Neural progenitor cell (in vitro differentiated cells): ENCODE data around the gene MCL1. TPM values are rescaled to one million over a fixed set of nuclear protein-coding genes. Genes with fewer than 3 reads are reported as not detected.

Experiments
- DNase-seq: peaks from one replicate; pipeline ENCODE4 v3.0.0-alpha.2; 2016; ENCODE audit warnings: low spot score
- H2AFZ ChIP-seq: fragments of 200-600 bp; sonication (generic); replicated peaks from 2 replicates; pipeline ENCODE4 v1.6.1; 2016; ENCODE audit warnings: antibody characterized with exemption
- H3F3A ChIP-seq: fragments of 200-600 bp; sonication (generic); 2 replicates; pipeline ENCODE4 v1.6.1; 2016; ENCODE audit warnings: antibody characterized with exemption, low read depth
- H3K27ac ChIP-seq: fragments of 200-600 bp; sonication (generic); 2 replicates; pipeline ENCODE4 v1.5.1; 2016; ENCODE audit warnings: mild to moderate bottlenecking
- H3K27me3 ChIP-seq: fragments of 200-600 bp; sonication (generic); 2 replicates; pipeline ENCODE4 v1.6.1; 2016; ENCODE audit warnings: mild to moderate bottlenecking, moderate library complexity
- H3K36me3 ChIP-seq: fragments of 200-600 bp; sonication (generic); 2 replicates; pipeline ENCODE4 v1.5.1; 2016
- H3K4me1 ChIP-seq: fragments of 200-600 bp; sonication (generic); 2 replicates; pipeline ENCODE4 v1.6.1; 2016; ENCODE audit warnings: mixed run types
- H3K4me2 ChIP-seq: fragments of 200-600 bp; sonication (generic); 2 replicates; pipeline ENCODE4 v1.6.1; 2016
- H3K4me3 ChIP-seq: fragments of 200-600 bp; sonication (generic); 2 replicates; pipeline ENCODE4 v1.5.1; 2016
- H3K79me2 ChIP-seq: fragments of 200-600 bp; sonication (generic); 2 replicates; pipeline ENCODE4 v1.6.1; 2016; ENCODE audit warnings: low read depth
- H3K9ac ChIP-seq: fragments of 200-600 bp; sonication (generic); 2 replicates; pipeline ENCODE4 v1.6.1; 2016
- H3K9me3 ChIP-seq: fragments of 200-600 bp; sonication (generic); 2 replicates; pipeline ENCODE4 v1.5.1; 2016; ENCODE audit warnings: low read depth
- H4K20me1 ChIP-seq: fragments of 200-600 bp; sonication (generic); 2 replicates; pipeline ENCODE4 v1.6.1; 2016; ENCODE audit warnings: low read depth
- H3K27ac Mint-ChIP-seq: 3 replicates; pipeline ENCODE4 v1.8.0; 2021; ENCODE audit warnings: mixed read lengths
- H3K27me3 Mint-ChIP-seq: 2 replicates; pipeline ENCODE4 v1.8.0; 2022; ENCODE audit warnings: low read depth, mild to moderate bottlenecking, inconsistent platforms, moderate library complexity, mixed read lengths; ENCODE audit not compliant: insufficient read depth
- H3K36me3 Mint-ChIP-seq: 3 replicates; pipeline ENCODE4 v1.8.0; 2021; ENCODE audit warnings: mixed read lengths
- H3K4me1 Mint-ChIP-seq: 3 replicates; pipeline ENCODE4 v1.8.0; 2021; ENCODE audit warnings: mixed read lengths
- H3K4me3 Mint-ChIP-seq: 3 replicates; pipeline ENCODE4 v1.8.0; 2021; ENCODE audit warnings: mild to moderate bottlenecking, moderate library complexity, mixed read lengths
- H3K9me3 Mint-ChIP-seq: 3 replicates; pipeline ENCODE4 v1.8.0; 2020; ENCODE audit warnings: mixed read lengths
- EZH2 ChIP-seq: fragments of 200-600 bp; sonication (generic); IDR thresholded peaks from 2 replicates; pipeline ENCODE4 v1.6.1; 2017; ENCODE audit warnings: antibody characterized with exemption, mild to moderate bottlenecking, moderate library complexity
- EZH2phosphoT487 ChIP-seq: fragments of 200-600 bp; sonication (generic); IDR thresholded peaks from 2 replicates; pipeline ENCODE4 v1.6.1; 2017; ENCODE audit warnings: antibody characterized with exemption
- total RNA-seq: library from RNA; depleted of rRNA; stranded (reverse); fragments of >200 nt; gene quantifications from 2 replicates; pipeline ENCODE4 v1.2.3, GENCODE V29; 2015; ENCODE audit warnings: low replicate concordance
- TF ChIP-seq, protein P1 (sequence below): fragments of 200-600 bp; sonication (generic); IDR thresholded peaks from 2 replicates; pipeline ENCODE4 v1.5.1; 2017; ENCODE audit warnings: antibody characterized with exemption, mild to moderate bottlenecking

Gene MCL1
- total RNA-seq, 1 donor from 2014 or later: 232 TPM

DNA sequence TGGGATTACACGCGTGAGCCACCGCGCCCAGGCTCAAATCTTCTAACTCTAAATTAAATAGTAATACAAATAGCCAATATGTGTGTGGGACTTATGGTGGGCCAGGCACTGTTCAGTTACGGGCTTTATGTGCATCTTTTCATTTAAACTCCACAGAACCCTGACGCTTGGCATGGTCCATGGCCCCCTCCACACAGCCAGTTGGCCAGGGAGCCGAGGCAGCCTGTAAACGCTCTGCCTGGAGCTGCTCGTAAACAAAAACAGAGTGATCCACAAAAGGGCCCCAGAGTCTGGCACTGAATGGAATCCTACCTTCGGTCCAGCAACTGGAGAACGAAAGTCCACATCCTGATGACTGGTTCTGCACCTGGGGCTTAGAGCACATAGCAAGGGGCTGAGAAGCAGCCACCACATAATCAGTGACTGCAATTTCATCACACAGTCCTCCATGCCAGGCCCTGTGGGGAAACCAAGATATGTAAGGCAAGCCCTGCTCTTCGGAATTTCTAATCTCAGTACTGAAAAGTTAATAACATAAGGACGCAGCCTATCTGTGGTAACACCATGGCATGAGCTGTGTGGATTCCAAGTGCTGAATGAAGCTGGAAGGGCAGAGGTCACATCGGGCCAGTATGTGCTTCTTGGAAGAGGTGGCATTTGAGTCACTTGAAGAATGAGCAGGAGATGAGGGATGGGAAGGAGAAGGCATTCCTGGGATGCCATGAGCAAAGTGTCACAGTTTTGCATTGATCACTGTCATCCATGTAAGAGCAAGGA lies 43.7 kb downstream of the MCL1 start:
- Histone ChIP-seq H4K20me1 (no peaks in the 10 kb centered on the region), H3K4me3 (no peak overlapping the region), H3K4me1 (peaks cover 4% of the 10 kb centered on the region), H3K27ac (no peak overlapping the region), H2AFZ (no peak overlapping the region), H3K9ac (no peak overlapping the region), H3K36me3 (no peaks in the 10 kb centered on the region), H3K79me2 (no peaks in the 10 kb centered on the region), H3K4me2 (no peak overlapping the region), H3K27me3 (no peaks in the 10 kb centered on the region), H3K9me3 (no peaks in the 10 kb centered on the region), H3F3A (peaks cover 8% of the 10 kb centered on the region)
- no peak overlapping the region for H3K27ac Mint-ChIP-seq
- H3K9me3 Mint-ChIP-seq: no peaks in the 10 kb centered on the region
- TF ChIP-seq EZH2phosphoT487: no peak
- no peak for TF ChIP-seq EZH2
- TF ChIP-seq, protein P1, sequence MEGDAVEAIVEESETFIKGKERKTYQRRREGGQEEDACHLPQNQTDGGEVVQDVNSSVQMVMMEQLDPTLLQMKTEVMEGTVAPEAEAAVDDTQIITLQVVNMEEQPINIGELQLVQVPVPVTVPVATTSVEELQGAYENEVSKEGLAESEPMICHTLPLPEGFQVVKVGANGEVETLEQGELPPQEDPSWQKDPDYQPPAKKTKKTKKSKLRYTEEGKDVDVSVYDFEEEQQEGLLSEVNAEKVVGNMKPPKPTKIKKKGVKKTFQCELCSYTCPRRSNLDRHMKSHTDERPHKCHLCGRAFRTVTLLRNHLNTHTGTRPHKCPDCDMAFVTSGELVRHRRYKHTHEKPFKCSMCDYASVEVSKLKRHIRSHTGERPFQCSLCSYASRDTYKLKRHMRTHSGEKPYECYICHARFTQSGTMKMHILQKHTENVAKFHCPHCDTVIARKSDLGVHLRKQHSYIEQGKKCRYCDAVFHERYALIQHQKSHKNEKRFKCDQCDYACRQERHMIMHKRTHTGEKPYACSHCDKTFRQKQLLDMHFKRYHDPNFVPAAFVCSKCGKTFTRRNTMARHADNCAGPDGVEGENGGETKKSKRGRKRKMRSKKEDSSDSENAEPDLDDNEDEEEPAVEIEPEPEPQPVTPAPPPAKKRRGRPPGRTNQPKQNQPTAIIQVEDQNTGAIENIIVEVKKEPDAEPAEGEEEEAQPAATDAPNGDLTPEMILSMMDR: no peak
- peak; percentile 11 for DNase-seq
- no peak overlapping the region for H3K4me3 Mint-ChIP-seq
- H3K36me3 Mint-ChIP-seq: no peaks in the 10 kb centered on the region
- peaks cover 19% of the 10 kb centered on the region for H3K4me1 Mint-ChIP-seq
- H3K27me3 Mint-ChIP-seq: peaks cover 4% of the 10 kb centered on the region

DNA sequence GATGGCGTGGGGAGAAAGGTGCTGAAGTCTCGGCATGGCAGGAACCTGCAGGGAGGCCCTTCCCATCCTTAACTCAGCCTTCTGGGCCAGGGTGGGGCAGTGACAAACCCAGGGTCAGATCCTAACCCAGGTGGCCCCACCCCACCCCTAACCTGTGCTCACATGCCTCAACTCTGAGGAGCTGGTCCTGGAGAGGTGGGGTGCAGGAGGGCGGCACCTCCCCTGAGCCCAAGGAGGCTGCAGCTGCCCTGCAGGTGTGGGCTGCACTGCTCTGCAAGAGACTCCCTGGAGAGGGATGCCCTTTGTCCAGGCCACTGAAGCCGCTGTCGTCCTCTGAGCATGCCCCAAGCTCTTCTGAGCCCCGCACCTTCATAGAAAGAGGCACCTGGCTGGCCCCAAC lies 45.4 kb downstream of the MCL1 start:
- Mint-ChIP-seq H3K27ac (no peak overlapping the region), H3K27me3 (peaks cover 4% of the 10 kb centered on the region), H3K4me1 (peaks cover 19% of the 10 kb centered on the region), H3K4me3 (no peak overlapping the region), H3K36me3 (no peaks in the 10 kb centered on the region), H3K9me3 (no peaks in the 10 kb centered on the region)
- Histone ChIP-seq H3K4me3 (no peak overlapping the region), H3K27ac (no peak overlapping the region), H3K79me2 (no peaks in the 10 kb centered on the region), H3K4me1 (peaks cover 4% of the 10 kb centered on the region), H2AFZ (no peak overlapping the region), H3K9me3 (no peaks in the 10 kb centered on the region), H3K9ac (no peak overlapping the region), H3F3A (peaks cover 8% of the 10 kb centered on the region), H3K27me3 (no peaks in the 10 kb centered on the region), H4K20me1 (no peaks in the 10 kb centered on the region), H3K36me3 (no peaks in the 10 kb centered on the region), H3K4me2 (no peak overlapping the region)
- no peak for TF ChIP-seq EZH2phosphoT487
- TF ChIP-seq EZH2: no peak
- TF ChIP-seq, protein P1: no peak
- no peak for DNase-seq

DNA sequence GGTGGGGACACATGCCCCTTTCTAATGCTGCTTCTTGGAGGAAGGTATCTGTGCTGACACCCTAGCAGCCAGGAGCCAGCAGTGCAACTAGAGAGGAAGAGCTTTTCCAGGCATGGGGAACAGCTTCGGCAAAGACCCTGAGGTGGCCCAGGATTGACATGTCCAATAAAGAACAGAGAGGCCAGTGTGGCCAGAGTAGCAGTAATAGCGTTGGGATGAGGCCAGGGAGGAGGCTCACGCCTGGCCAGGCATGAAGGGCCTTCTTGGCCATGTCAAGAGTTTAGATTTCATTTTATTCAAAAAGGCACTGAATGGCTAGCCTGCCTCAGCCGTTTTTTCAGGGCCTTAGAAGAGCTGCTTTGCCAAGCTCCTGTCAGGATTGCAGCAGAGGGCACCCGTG lies 46.5 kb downstream of the MCL1 start:
- H4K20me1 ChIP-seq: no peaks in the 10 kb centered on the region
- Mint-ChIP-seq H3K27me3 (peaks cover 4% of the 10 kb centered on the region), H3K36me3 (no peaks in the 10 kb centered on the region), H3K27ac (peak overlapping the region; percentile 8), H3K4me1 (peaks cover 11% of the 10 kb centered on the region), H3K9me3 (no peaks in the 10 kb centered on the region), H3K4me3 (no peak overlapping the region)
- TF ChIP-seq EZH2: no peak
- TF ChIP-seq, protein P1: no peak
- TF ChIP-seq EZH2phosphoT487: no peak
- DNase-seq: no peak
- H3K27me3 ChIP-seq: no peaks in the 10 kb centered on the region
- H3K9me3 ChIP-seq: no peaks in the 10 kb centered on the region
- peak overlapping the region; percentile 53 for H2AFZ ChIP-seq
- H3K4me3 ChIP-seq: no peak overlapping the region
- no peaks in the 10 kb centered on the region for H3K36me3 ChIP-seq
- H3K27ac ChIP-seq: no peak overlapping the region
- no peak overlapping the region for H3K9ac ChIP-seq
- H3F3A ChIP-seq: peaks cover 8% of the 10 kb centered on the region
- H3K4me1 ChIP-seq: peaks cover 4% of the 10 kb centered on the region
- H3K4me2 ChIP-seq: no peak overlapping the region
- no peaks in the 10 kb centered on the region for H3K79me2 ChIP-seq
